Natural killer cell (primary cell): ENCODE data around the gene SH3PXD2A. TPM values are rescaled to one million over a fixed set of nuclear protein-coding genes. Genes with fewer than 3 reads are reported as not detected.

Experiments used
- ATAC-seq, 3 donors: fragments of 150-1000 bp in 2 of 3; fragments of 200-7000 bp in 1 of 3; cut with Tn5 transposase; 1 replicate in 1 of 3; 2 replicates in 2 of 3; pipeline ENCODE4 v1.10.0; 2021; ENCODE audit warnings: mild to moderate bottlenecking in 2 of 3, moderate library complexity in 2 of 3
- DNase-seq, 2 donors: peaks; one replicate each; pipeline versions ENCODE4 v3.0.0 to v3.0.0-alpha.2; 2013 to 2021; ENCODE audit warnings: mixed read lengths in 1 of 2
- H3K27ac ChIP-seq: one replicate; pipeline ENCODE4 v1.5.1; 2013; ENCODE audit warnings: mild to moderate bottlenecking, low read length
- H3K27me3 ChIP-seq: one replicate; pipeline ENCODE4 v1.6.1; 2013; ENCODE audit warnings: low read length; ENCODE audit not compliant: control insufficient read depth, insufficient read depth
- H3K36me3 ChIP-seq: one replicate; pipeline ENCODE4 v1.6.1; 2013; ENCODE audit warnings: low read length; ENCODE audit not compliant: control insufficient read depth, insufficient read depth
- H3K4me1 ChIP-seq: one replicate; pipeline ENCODE4 v1.6.1; 2013; ENCODE audit warnings: low read length; ENCODE audit not compliant: control insufficient read depth, insufficient read depth
- H3K4me3 ChIP-seq: one replicate; pipeline ENCODE4 v1.5.1; 2013; ENCODE audit warnings: low read length
- H3K9me3 ChIP-seq: one replicate; pipeline ENCODE4 v1.6.1; 2013; ENCODE audit warnings: low read length; ENCODE audit not compliant: control insufficient read depth, insufficient read depth
- H3K27ac Mint-ChIP-seq, 2 donors: one replicate each; pipeline ENCODE4 v1.8.0; 2022; ENCODE audit warnings: mild to moderate bottlenecking in 2 of 2, mixed read lengths in 2 of 2, moderate library complexity in 1 of 2
- H3K27me3 Mint-ChIP-seq, 2 donors: one replicate each; pipeline ENCODE4 v1.8.0; 2022; ENCODE audit warnings: low read depth in 2 of 2, mixed read lengths in 2 of 2
- H3K36me3 Mint-ChIP-seq: one replicate; pipeline ENCODE4 v1.8.0; 2022; ENCODE audit warnings: mixed read lengths
- H3K4me1 Mint-ChIP-seq, 2 donors: one replicate each; pipeline ENCODE4 v1.8.0; 2022; ENCODE audit warnings: mixed read lengths in 2 of 2
- H3K4me3 Mint-ChIP-seq: one replicate; pipeline ENCODE4 v1.8.0; 2022; ENCODE audit warnings: mild to moderate bottlenecking, moderate library complexity, mixed read lengths
- H3K9me3 Mint-ChIP-seq, 2 donors: one replicate each; pipeline ENCODE4 v1.8.0; 2022; ENCODE audit warnings: mixed read lengths in 2 of 2
- WGBS: methylation state at CpG from one replicate; pipeline ENCODE4 v1.1.7; 2013; ENCODE audit warnings: missing lambda C conversion rate; ENCODE audit not compliant: insufficient coverage; 5-methylcytosine and 5-hydroxymethylcytosine counted together
- intact Hi-C: fragments of 100-400 bp; cut with micrococcal nuclease; formaldehyde crosslinking; loops from one replicate; pipeline ENCODE4 v1.14.2; 2022
- total RNA-seq, 4 donors: library from RNA; stranded (reverse); fragments of 120-200 nt in 1 of 4; gene quantifications; one replicate each; pipeline versions ENCODE4 v1.2.3 to v1.2.4, GENCODE V29; 2013 to 2022
- TF ChIP-seq, protein P1 (sequence below): fragments of 200-600 bp; IDR thresholded peaks from one replicate; pipeline ENCODE4 v1.8.0; 2022; ENCODE audit warnings: antibody characterized with exemption

The SH3PXD2A gene
- total RNA-seq, 3 donors from 2014 or later (not counting 1 experiment from before 2014, with no cell fraction given), result 3.3 to 7.0 (median 4.9) TPM

DNA sequence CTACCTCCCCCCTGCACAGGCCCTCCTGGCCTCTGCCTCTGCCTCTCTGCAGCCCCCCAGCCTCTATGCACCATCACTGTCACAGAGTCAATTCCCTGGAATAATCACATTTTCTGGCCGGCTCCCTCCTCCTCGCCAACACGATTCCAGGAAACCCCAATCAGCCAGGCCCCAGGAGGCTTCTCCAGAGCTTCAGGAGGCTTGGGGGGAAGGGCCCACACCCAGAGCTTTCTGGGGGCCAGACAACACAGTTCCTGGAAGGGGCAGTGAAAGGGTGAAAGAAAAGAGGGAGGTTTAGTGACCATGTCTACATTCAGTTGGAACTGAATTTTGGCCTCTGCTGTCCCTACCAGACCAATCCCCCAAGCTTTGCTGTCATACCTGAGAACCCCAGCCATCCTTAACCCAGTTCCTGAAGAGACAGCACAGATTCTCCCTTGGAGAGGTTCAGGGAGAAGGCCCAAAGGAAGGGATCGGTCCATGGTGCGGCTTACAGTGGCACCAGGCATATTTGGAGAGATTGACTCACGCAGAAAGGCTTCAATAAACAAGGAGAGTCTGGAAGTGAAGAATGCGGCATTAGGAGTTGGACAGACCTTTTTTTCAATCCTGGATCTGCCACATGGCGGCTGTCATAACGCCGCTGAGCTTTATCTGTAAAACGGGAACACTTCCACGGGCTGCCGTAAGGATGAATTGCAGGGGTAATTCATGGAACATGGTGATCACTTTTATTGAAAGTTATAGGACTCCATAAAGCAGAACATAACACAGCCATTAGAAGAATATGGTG, 272.8 kb downstream of the SH3PXD2A start:
- no peaks in the 10 kb centered on the region for H3K36me3 Mint-ChIP-seq
- Histone ChIP-seq H3K27me3 (no peaks in the 10 kb centered on the region), H3K9me3 (no peaks in the 10 kb centered on the region), H3K36me3 (no peaks in the 10 kb centered on the region), H3K27ac (no peak overlapping the region), H3K4me3 (no peak overlapping the region), H3K4me1 (peaks cover 7% of the 10 kb centered on the region)
- DNase-seq, result no peak
- H3K27ac Mint-ChIP-seq, result no peak overlapping the region
- intact Hi-C loops, result no loop called here
- WGBS, result 94% methylated on average over 13 of the region's 13 CpGs
- peaks cover 5 to 6% of the 10 kb centered on the region in 2 donors for H3K4me1 Mint-ChIP-seq
- H3K9me3 Mint-ChIP-seq, result no peaks in the 10 kb centered on the region
- TF ChIP-seq, protein P1, sequence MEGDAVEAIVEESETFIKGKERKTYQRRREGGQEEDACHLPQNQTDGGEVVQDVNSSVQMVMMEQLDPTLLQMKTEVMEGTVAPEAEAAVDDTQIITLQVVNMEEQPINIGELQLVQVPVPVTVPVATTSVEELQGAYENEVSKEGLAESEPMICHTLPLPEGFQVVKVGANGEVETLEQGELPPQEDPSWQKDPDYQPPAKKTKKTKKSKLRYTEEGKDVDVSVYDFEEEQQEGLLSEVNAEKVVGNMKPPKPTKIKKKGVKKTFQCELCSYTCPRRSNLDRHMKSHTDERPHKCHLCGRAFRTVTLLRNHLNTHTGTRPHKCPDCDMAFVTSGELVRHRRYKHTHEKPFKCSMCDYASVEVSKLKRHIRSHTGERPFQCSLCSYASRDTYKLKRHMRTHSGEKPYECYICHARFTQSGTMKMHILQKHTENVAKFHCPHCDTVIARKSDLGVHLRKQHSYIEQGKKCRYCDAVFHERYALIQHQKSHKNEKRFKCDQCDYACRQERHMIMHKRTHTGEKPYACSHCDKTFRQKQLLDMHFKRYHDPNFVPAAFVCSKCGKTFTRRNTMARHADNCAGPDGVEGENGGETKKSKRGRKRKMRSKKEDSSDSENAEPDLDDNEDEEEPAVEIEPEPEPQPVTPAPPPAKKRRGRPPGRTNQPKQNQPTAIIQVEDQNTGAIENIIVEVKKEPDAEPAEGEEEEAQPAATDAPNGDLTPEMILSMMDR, result no peak
- peaks cover 0 to 5% of the 10 kb centered on the region in 2 donors for H3K27me3 Mint-ChIP-seq
- H3K4me3 Mint-ChIP-seq, result peak overlapping the region; percentile 93
- no peak for ATAC-seq

GRCh38 chr10:103581499-103581898, 273.9 kb downstream of the SH3PXD2A start:
- no peak overlapping the region for H3K4me3 ChIP-seq
- no peak overlapping the region for H3K27ac Mint-ChIP-seq
- no peaks in the 10 kb centered on the region for H3K27me3 ChIP-seq
- TF ChIP-seq, protein P1, result no peak
- H3K36me3 ChIP-seq, result no peaks in the 10 kb centered on the region
- no peaks in the 10 kb centered on the region for H3K9me3 Mint-ChIP-seq
- ATAC-seq, result no peak
- peaks cover 5 to 6% of the 10 kb centered on the region in 2 donors for H3K4me1 Mint-ChIP-seq
- H3K27ac ChIP-seq, result no peak overlapping the region
- peak overlapping the region; percentile 6 for H3K4me3 Mint-ChIP-seq
- H3K27me3 Mint-ChIP-seq, result peaks cover 0 to 5% of the 10 kb centered on the region in 2 donors
- no peaks in the 10 kb centered on the region for H3K9me3 ChIP-seq
- intact Hi-C loops, result no loop called here
- H3K36me3 Mint-ChIP-seq, result no peaks in the 10 kb centered on the region
- DNase-seq, result no peak
- H3K4me1 ChIP-seq, result peaks cover 7% of the 10 kb centered on the region

DNA sequence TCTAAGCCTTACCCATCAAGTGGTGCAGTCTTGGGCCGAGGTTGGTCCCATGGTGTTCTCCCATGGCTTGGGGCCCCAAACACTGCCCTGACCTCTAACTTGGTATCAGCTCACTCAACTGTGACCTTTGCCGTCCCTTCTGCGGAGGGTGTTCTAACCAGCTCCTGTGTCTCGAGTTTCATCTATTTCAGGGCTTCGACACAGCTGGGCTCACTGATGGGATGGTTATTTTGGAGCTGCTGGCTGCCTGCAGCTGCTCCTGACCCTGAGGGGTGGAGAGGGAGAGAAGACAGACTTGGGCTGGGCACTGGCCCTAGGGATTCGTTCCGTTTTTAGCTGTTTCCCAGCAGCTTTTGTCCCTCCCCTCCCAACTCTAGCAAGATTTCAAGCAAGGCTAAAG, 274.9 kb downstream of the SH3PXD2A start:
- DNase-seq (no peak), ATAC-seq (no peak)
- TF ChIP-seq, protein P1, result no peak
- peaks cover 7% of the 10 kb centered on the region for H3K4me1 ChIP-seq
- H3K27ac ChIP-seq, result no peak overlapping the region
- no peak overlapping the region for H3K4me3 ChIP-seq
- Mint-ChIP-seq H3K27me3 (peaks cover 0 to 5% of the 10 kb centered on the region in 2 donors), H3K4me1 (peaks cover 5 to 6% of the 10 kb centered on the region in 2 donors), H3K36me3 (no peaks in the 10 kb centered on the region), H3K4me3 (no peak overlapping the region), H3K27ac (no peak overlapping the region), H3K9me3 (no peaks in the 10 kb centered on the region)
- no peaks in the 10 kb centered on the region for H3K36me3 ChIP-seq
- no peaks in the 10 kb centered on the region for H3K9me3 ChIP-seq
- 91% methylated on average over 7 of the region's 7 CpGs for WGBS
- intact Hi-C loops, result no loop called here
- H3K27me3 ChIP-seq, result no peaks in the 10 kb centered on the region

- Histone ChIP-seq H3K27ac (no peak overlapping the region), H3K9me3 (no peaks in the 10 kb centered on the region), H3K36me3 (no peaks in the 10 kb centered on the region), H3K4me1 (peaks cover 7% of the 10 kb centered on the region), H3K27me3 (no peaks in the 10 kb centered on the region), H3K4me3 (no peak overlapping the region)
- intact Hi-C loops, result no loop called here
- Mint-ChIP-seq H3K4me1 (peaks cover 5 to 6% of the 10 kb centered on the region in 2 donors), H3K4me3 (no peak overlapping the region), H3K36me3 (no peaks in the 10 kb centered on the region), H3K27ac (no peak overlapping the region), H3K27me3 (peaks cover 0 to 5% of the 10 kb centered on the region in 2 donors), H3K9me3 (no peaks in the 10 kb centered on the region)
- 93% methylated on average over 5 of the region's 7 CpGs for WGBS
- DNase-seq (no peak), ATAC-seq (no peak)
- TF ChIP-seq, protein P1, result no peak
Measured at GRCh38 chr10:103580011-103580410, 275.4 kb downstream of the SH3PXD2A start.
